K562 (cell line): ENCODE measurements around the gene RPL19. TPM values are rescaled to one million over a fixed set of nuclear protein-coding genes. Genes with fewer than 3 reads are reported as not detected.

Experiments used
- ATAC-seq: fragments of 200-7000 bp; cut with Tn5 transposase; 3 replicates; pipeline ENCODE4 v1.9.1; 2020; ENCODE audit warnings: moderate library complexity
- BruUV-seq: library from RNA; stranded (reverse); fragments of 400-500 nt; replicated peaks from 2 replicates; lab custom pipeline; 2021; lab: Mats Ljungman, UMichigan
- CTCF ChIA-PET: fragments of 300-600 bp; formaldehyde crosslinking; extraction: SDS; loops from one replicate; lab custom pipeline; 2021; ENCODE audit warnings: low intra/inter-chr PET ratio; lab: Yijun Ruan, JAX
- POLR2A ChIA-PET: fragments of 300-600, 350-650 bp; sonication (Branson Sonifier 250); formaldehyde crosslinking; extraction: SDS; loops from one replicate; lab custom pipeline; 2021; ENCODE audit warnings: antibody characterized with exemption, inconsistent platforms; lab: Yijun Ruan, JAX
- DNase-seq, 4 experiments: peaks; one replicate each; pipeline versions ENCODE4 v3.0.0 to v3.0.0-alpha.2; 2011 to 2018; ENCODE audit warnings: low spot score in 3 of 4, mixed read lengths in 3 of 4; ENCODE audit errors: extremely low read depth in 1 of 4
- FAIRE-seq: peaks from 2 replicates; lab custom pipeline; 2011; peaks lifted over from hg19 to GRCh38; lab: Jason Lieb, UNC
- H2AFZ ChIP-seq: 2 replicates; pipeline ENCODE4 v1.6.0; 2011; ENCODE audit warnings: low read depth, low read length, control low read depth, inconsistent platforms
- H3K27ac ChIP-seq: fragments of 200-600 bp; 3 replicates; pipeline ENCODE4 v1.8.0; 2011; ENCODE audit warnings: low read depth, mild to moderate bottlenecking, control low read depth, inconsistent platforms, low read length, moderate library complexity, mixed read lengths; ENCODE audit errors: extremely low read depth
- H3K27me3 ChIP-seq, 2 experiments: fragments of 300-600 bp in 1 of 2; 2 replicates in 1 of 2; 3 replicates in 1 of 2; pipeline versions ENCODE4 v1.6.0 to v1.8.0; 2011; ENCODE audit warnings: inconsistent platforms in 2 of 2, low read length in 2 of 2, mild to moderate bottlenecking in 1 of 2, mixed read lengths in 1 of 2, moderate library complexity in 1 of 2; ENCODE audit not compliant: control insufficient read depth in 2 of 2, insufficient read depth in 2 of 2
- H3K36me3 ChIP-seq: fragments of 300-600 bp; 3 replicates; pipeline ENCODE4 v1.8.0; 2011; ENCODE audit warnings: mild to moderate bottlenecking, low read length, inconsistent platforms; ENCODE audit not compliant: control insufficient read depth, insufficient read depth
- H3K4me1 ChIP-seq, 2 experiments: fragments of 200-600 bp in 1 of 2; replicated peaks in 1 of 2; 2 replicates in 1 of 2; 3 replicates in 1 of 2; pipeline versions ENCODE4 v1.5.1 to v1.8.0; 2011; ENCODE audit warnings: inconsistent platforms in 2 of 2, low read length in 2 of 2, mild to moderate bottlenecking in 1 of 2, mixed read lengths in 1 of 2, moderate library complexity in 1 of 2; ENCODE audit not compliant: control insufficient read depth in 2 of 2, insufficient read depth in 2 of 2
- H3K4me2 ChIP-seq: 2 replicates; pipeline ENCODE4 v1.6.1; 2011; ENCODE audit warnings: low read length, control low read depth, inconsistent platforms, mixed read lengths; ENCODE audit not compliant: insufficient read depth
- H3K4me3 ChIP-seq: fragments of 200-600 bp; sonication (generic), shearing (Covaris generic); 2 replicates; pipeline ENCODE4 v1.5.1; 2016; ENCODE audit warnings: control low read depth, inconsistent platforms
- H3K79me2 ChIP-seq: fragments of 200-600 bp; 3 replicates; pipeline ENCODE4 v1.8.0; 2011; ENCODE audit warnings: low read length, inconsistent platforms; ENCODE audit not compliant: control insufficient read depth, insufficient read depth
- H3K9ac ChIP-seq, 2 experiments: 2 replicates each; pipeline versions ENCODE4 v1.6.0 to v1.6.1; 2011; ENCODE audit warnings: low read depth in 2 of 2, low read length in 2 of 2, control low read depth in 1 of 2, inconsistent platforms in 1 of 2, mild to moderate bottlenecking in 1 of 2, mixed read lengths in 1 of 2; ENCODE audit not compliant: insufficient read depth in 1 of 2
- H3K9me1 ChIP-seq: one replicate; pipeline ENCODE4 v1.6.0; 2011; ENCODE audit warnings: inconsistent platforms, mild to moderate bottlenecking, low read length, moderate library complexity; ENCODE audit not compliant: control insufficient read depth, insufficient read depth
- H3K9me3 ChIP-seq: replicated peaks from 2 replicates; pipeline ENCODE4 v1.5.1; 2011; ENCODE audit warnings: low read depth, low read length, inconsistent platforms; ENCODE audit not compliant: control insufficient read depth, insufficient read depth
- H4K20me1 ChIP-seq: replicated peaks from 2 replicates; pipeline ENCODE4 v1.6.1; 2011; ENCODE audit warnings: low read length, inconsistent platforms, mixed read lengths; ENCODE audit not compliant: control insufficient read depth, insufficient read depth
- ARID1B ChIP-seq: fragments of 450-650 bp; IDR thresholded peaks from 2 replicates; pipeline ENCODE4 v1.6.1; 2016; ENCODE audit warnings: antibody characterized with exemption, mild to moderate bottlenecking, inconsistent platforms
- ERF ChIP-seq: fragments of 450-650 bp; formaldehyde crosslinking; IDR thresholded peaks from 2 replicates; pipeline ENCODE4 v1.4.0; 2020; ENCODE audit warnings: mild to moderate bottlenecking, mixed read lengths
- ETS2 ChIP-seq: IDR thresholded peaks from 2 replicates; pipeline ENCODE4 v1.6.1; 2016; ENCODE audit warnings: borderline replicate concordance, missing genetic modification characterization, mild to moderate bottlenecking, moderate library complexity, missing compliant biosample characterization; ENCODE audit not compliant: poor library complexity, severe bottlenecking
- ETV1 ChIP-seq: fragments of 450-650 bp; conservative IDR thresholded peaks from 2 replicates; pipeline ENCODE4 v1.6.1; 2016; ENCODE audit warnings: missing genetic modification characterization, control low read depth, low read depth, missing compliant biosample characterization
- HDAC3 ChIP-seq: fragments of 450-650 bp; IDR thresholded peaks from 2 replicates; pipeline ENCODE4 v1.6.1; 2018; ENCODE audit warnings: borderline replicate concordance, mild to moderate bottlenecking, moderate library complexity; ENCODE audit not compliant: partially characterized antibody
- HMG20B ChIP-seq: fragments of 250-450 bp; sonication (Bioruptor Pico); IDR thresholded peaks from 2 replicates; pipeline ENCODE4 v1.5.0; 2021; ENCODE audit warnings: mild to moderate bottlenecking
- KDM5B ChIP-seq: fragments of 200-600 bp; sonication (generic); IDR thresholded peaks from 2 replicates; pipeline ENCODE4 v1.6.1; 2012; ENCODE audit warnings: low read depth, mild to moderate bottlenecking, moderate library complexity, low read length, control low read depth, inconsistent platforms; ENCODE audit not compliant: insufficient replicate concordance
- KLF16 ChIP-seq: IDR thresholded peaks from 2 replicates; pipeline ENCODE4 v1.6.1; 2016; ENCODE audit warnings: antibody characterized with exemption
- POU5F1 ChIP-seq: fragments of 150-350 bp; IDR thresholded peaks from 2 replicates; pipeline ENCODE4 v1.6.1; 2014; ENCODE audit warnings: borderline replicate concordance, low read length, low read depth, mild to moderate bottlenecking; ENCODE audit not compliant: partially characterized antibody
- SNAPC5 ChIP-seq: fragments of 250-450 bp; sonication (Bioruptor Pico); IDR thresholded peaks from 2 replicates; pipeline ENCODE4 v1.8.0; 2021; ENCODE audit warnings: moderate library complexity, mild to moderate bottlenecking, inconsistent platforms
- SNRNP70 ChIP-seq: fragments of 200-400 bp; formaldehyde crosslinking; optimal IDR thresholded peaks from 2 replicates; pipeline ENCODE3; 2017; ENCODE audit warnings: low read depth, low read length
- TARDBP ChIP-seq: fragments of 450-650 bp; IDR thresholded peaks from 2 replicates; pipeline ENCODE4 v1.6.1; 2016
- U2AF1 ChIP-seq: fragments of 200-400 bp; formaldehyde crosslinking; optimal IDR thresholded peaks from 2 replicates; pipeline ENCODE3; 2017; ENCODE audit warnings: mild to moderate bottlenecking, low read depth, low read length, moderate library complexity
- ZBTB12 ChIP-seq: fragments of 250-450 bp; sonication (Bioruptor Pico); IDR thresholded peaks from 2 replicates; pipeline ENCODE4 v1.4.0; 2020
- ZBTB43 ChIP-seq: sonication (generic); formaldehyde crosslinking; IDR thresholded peaks from 2 replicates; pipeline ENCODE4 v1.8.0; 2023; ENCODE audit warnings: mild to moderate bottlenecking, missing genetic modification reagents
- ZNF444 ChIP-seq: fragments of 250-450 bp; sonication (Bioruptor Pico); IDR thresholded peaks from 2 replicates; pipeline ENCODE4 v1.4.0; 2020; ENCODE audit warnings: mild to moderate bottlenecking, moderate library complexity
- ZNF512 ChIP-seq: IDR thresholded peaks from 2 replicates; pipeline ENCODE4 v1.6.1; 2016; ENCODE audit warnings: missing genetic modification characterization, missing compliant biosample characterization
- WGBS: fragments of 100-300 bp; shearing (Covaris generic); methylation state at CpG from one replicate; pipeline ENCODE4 v1.1.6; 2016; ENCODE audit warnings: low coverage, mixed read lengths; ENCODE audit not compliant: insufficient coverage; ENCODE audit errors: missing lambda C conversion rate; 5-methylcytosine and 5-hydroxymethylcytosine counted together
- in situ Hi-C: fragments of 300-500 bp; cut with MboI; formaldehyde crosslinking; loops from 4 replicates; pipeline ENCODE4 v1.15.0; 2018; ENCODE audit warnings: inconsistent platforms, mixed read lengths
- intact Hi-C: fragments of 100-400 bp; cut with micrococcal nuclease; formaldehyde crosslinking; loops from 2 replicates; pipeline ENCODE4 v1.14.2; 2022
- polyA plus RNA-seq, 8 experiments: library from polyadenylated mRNA; depleted of rRNA in 4 of 8; stranded (reverse) in 5 of 8; unstranded in 3 of 8; fragments of >200 nt; fragmentation: Nextera tagmentation in 2 of 8; fragmentation: Illumina TruSeq in 1 of 8; extraction: Ambion mirVana in 2 of 8; extraction: Trizol in 1 of 8; gene quantifications; 2 replicates each; pipeline versions ENCODE4 v1.2.1 to v1.2.3, GENCODE V29; 2011 to 2014; ENCODE audit warnings: inconsistent platforms in 1 of 8, missing spikeins in 1 of 8
- total RNA-seq, 7 experiments: library from RNA; depleted of rRNA in 6 of 7; stranded (reverse); fragments of >200 nt in 6 of 7; fragmentation: Illumina TruSeq in 2 of 7; extraction: Trizol in 2 of 7; gene quantifications; 2 replicates each; pipeline versions ENCODE4 v1.2.1 to v1.2.3, GENCODE V29; 2011 to 2021; ENCODE audit warnings: low replicate concordance in 1 of 7

Gene RPL19
- total and polyA plus RNA-seq, 9 of the 15 experiments (the other 6 are each of a cell fraction or from before 2014, with no cell fraction given): 2,263 to 4,614 (median 3,727) TPM

- peak; percentile 66 to 81 (median 80) for DNase-seq
- no peak overlapping the region for H3K27ac ChIP-seq
- peaks cover 2 to 23% of the 10 kb centered on the region in 2 experiments; a peak in 4 of 5 replicates for H3K4me1 ChIP-seq
- no peaks in the 10 kb centered on the region for H4K20me1 ChIP-seq
- H3K79me2 ChIP-seq: no peaks in the 10 kb centered on the region
- WGBS: 14% methylated on average over 22 of the region's 22 CpGs
- no peaks in the 10 kb centered on the region for H3K36me3 ChIP-seq
- peak overlapping the region; percentile 44 for H2AFZ ChIP-seq
- no peaks in the 10 kb centered on the region; a peak in 1 of 5 replicates for H3K27me3 ChIP-seq
- ChIA-PET POLR2A (interaction anchor here (0.6 to 1.3 kb wide), 3 partner anchors 10 to 271 kb away, joined by 3 to 4 read pairs (median 4); partner anchors contain the start of gene RPL19), CTCF (interaction anchor here (0.6 to 1.9 kb wide), 4 partner anchors 25 to 249 kb away, joined by 3 to 13 read pairs (median 3); no protein-coding TSS in a partner anchor)
- ATAC-seq: peak; percentile 87
- FAIRE-seq: peak; percentile 68
- in situ Hi-C loops (no loop called here), intact Hi-C loops (loop anchor here (1.0 kb wide), 1 partner anchor 25 kb away; no protein-coding TSS in a partner anchor)
- H3K4me2 ChIP-seq: peak overlapping the region; percentile 59
- H3K9me3 ChIP-seq: no peaks in the 10 kb centered on the region
- no TSS peak for BruUV-seq
- H3K9me1 ChIP-seq: no peaks in the 10 kb centered on the region
- peak overlapping the region in 1 of 2 experiments; percentile 56; a peak in 2 of 4 replicates for H3K9ac ChIP-seq
- no peak overlapping the region for H3K4me3 ChIP-seq
- TF ChIP-seq ERF (CRISPR knock-in tag) (no peak), HMG20B (CRISPR knock-in tag) (no peak), SNAPC5 (CRISPR knock-in tag) (no peak), ZNF512 (tag) (no peak), ARID1B (0 out of 2 replicates have a peak, but pooled peaks have one; percentile 13), POU5F1 (no peak), ETV1 (tag) (no peak), KLF16 (peak; percentile 59; the same call in 1 of the 2 replicates), KDM5B (no peak), U2AF1 (no peak), TARDBP (no peak), ZBTB12 (CRISPR knock-in tag) (no peak), ZNF444 (CRISPR knock-in tag) (no peak), HDAC3 (no peak), ETS2 (tag) (no peak), ZBTB43 (CRISPR knock-in tag) (no peak), SNRNP70 (no peak)
Measured at GRCh38 chr17:39231591-39232551, 31.8 kb downstream of the RPL19 start.
